Measurements from ENCODE around the gene AKR1C1.

- TF ChIP-seq POLR2AphosphoS5 (IDR thresholded peaks at IDR 0.05; ENCODE audit: borderline replicate concordance, low read depth, low read length) (no peak), EZH2 (IDR thresholded peaks at IDR 0.05) (no peak), FOXP2 (optimal IDR thresholded peaks at IDR 0.05; ENCODE audit: control extremely low read depth, extremely low read length, insufficient read depth) (no peak)
These were observed 19.6 kb downstream of the AKR1C1 start for GRCh38 chr10:4982764-4983226.

Data from SK-N-MC (cell line).